LNCaP clone FGC (cell line): ENCODE results near the gene TCF3.

Experiments used
- DNase-seq: peaks from one replicate; pipeline ENCODE4 v3.0.0-alpha.2; 2011; ENCODE audit warnings: low read depth
- H3K4me3 ChIP-seq: 2 replicates; pipeline ENCODE4 v1.5.1; 2011; ENCODE audit warnings: mild to moderate bottlenecking, low read depth, low read length, control low read depth
- CTCF ChIP-seq: IDR thresholded peaks from 2 replicates; pipeline ENCODE4 v1.5.1; 2012; ENCODE audit warnings: mild to moderate bottlenecking; ENCODE audit not compliant: control insufficient read depth, insufficient read depth; ENCODE audit errors: extremely low read depth

Gene TCF3

GRCh38 chr19:1574354-1575136 is 77.9 kb downstream of the TCF3 start:
- DNase-seq: no peak
- no peak overlapping the region for H3K4me3 ChIP-seq
- TF ChIP-seq CTCF: no peak

GRCh38 chr19:1572795-1573194 is 79.6 kb downstream of the TCF3 start:
- H3K4me3 ChIP-seq: no peak overlapping the region
- TF ChIP-seq CTCF: no peak
- no peak for DNase-seq

- no peak for TF ChIP-seq CTCF
- no peak for DNase-seq
Measured at GRCh38 chr19:1571358-1571757, 81.1 kb downstream of the TCF3 start.

GRCh38 chr19:1570836-1571235 is 81.6 kb downstream of the TCF3 start:
- TF ChIP-seq CTCF: no peak
- no peak for DNase-seq
- H3K4me3 ChIP-seq: no peak overlapping the region

More at GRCh38 chr19:1571358-1571757, 81.1 kb downstream of the TCF3 start:
- H3K4me3 ChIP-seq: no peak overlapping the region

GRCh38 chr19:1569997-1570396 is 82.4 kb downstream of the TCF3 start:
- DNase-seq: no peak
- no peak overlapping the region for H3K4me3 ChIP-seq
- TF ChIP-seq CTCF: no peak

GRCh38 chr19:1568320-1569019 is 83.9 kb downstream of the TCF3 start, which contains the start of gene MEX3D:
Gene MEX3D, minus strand, starts transcription at chr19:1568325. Its CDS starts 267 bp downstream, at chr19:1568058.
- TF ChIP-seq CTCF: no peak
- peak within 1 kb of the TSS; percentile 65 for H3K4me3 ChIP-seq
- DNase-seq: no peak
